H1 (cell line): ENCODE measurements around the gene ZNF414. TPM values are rescaled to one million over a fixed set of nuclear protein-coding genes. Genes with fewer than 3 reads are reported as not detected.

Source experiments
- BACH1 ChIP-seq: IDR thresholded peaks from 2 replicates; pipeline ENCODE4 v1.6.1; 2012; ENCODE audit warnings: low read length, improper control_type of control experiment
- NANOG ChIP-seq: IDR thresholded peaks from 2 replicates; pipeline ENCODE4 v1.6.1; 2011; ENCODE audit warnings: low read length, low read depth, mild to moderate bottlenecking, inconsistent platforms; ENCODE audit not compliant: insufficient read depth, poor library complexity, severe bottlenecking
- polyA plus RNA-seq, 7 experiments: library from polyadenylated mRNA; depleted of rRNA in 3 of 7; stranded (reverse) in 5 of 7; unstranded in 2 of 7; fragments of >200 nt in 5 of 7; fragments of 200-250 nt in 2 of 7; gene quantifications; 1 replicate in 5 of 7; 2 replicates in 1 of 7; 4 replicates in 1 of 7; pipeline versions ENCODE4 v1.2.1 to v1.2.3, GENCODE V29; 2011 to 2013; ENCODE audit warnings: missing spikeins in 2 of 7, mixed read lengths in 2 of 7
- total RNA-seq: library from RNA; stranded (reverse); fragmentation: NEBNext Ultra II Directional; extraction: Animal tissue kit (Norgen Biotek cat#: 25700); gene quantifications from 2 replicates; pipeline ENCODE4 v1.2.1, GENCODE V29; 2021

The ZNF414 gene
- total and polyA plus RNA-seq, 2 of the 8 experiments (the other 6 are each of a cell fraction or from before 2014, with no cell fraction given): 9.7 to 26.8 TPM

DNA sequence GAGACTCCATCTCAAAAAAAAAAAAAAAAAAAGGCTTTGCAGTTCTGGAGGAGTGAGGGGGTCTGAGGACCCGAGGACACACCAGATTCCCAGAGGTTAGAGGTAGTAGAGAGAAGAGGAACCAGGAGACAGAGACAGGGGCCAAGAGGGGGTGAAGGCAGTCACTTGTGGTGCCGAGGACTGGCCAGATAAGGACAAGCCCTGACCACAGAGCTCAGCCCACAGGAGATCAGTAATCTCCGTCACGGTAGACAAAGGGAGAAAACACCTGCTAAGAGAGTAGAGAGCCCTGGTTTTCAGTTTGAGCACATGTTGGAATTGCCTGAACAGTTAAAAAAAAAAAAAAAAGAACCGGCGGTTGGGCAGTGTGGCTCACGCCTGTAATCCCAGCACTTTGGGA is 9.8 kb downstream of the ZNF414 start (continued):
- TF ChIP-seq NANOG: no peak
- no peak for TF ChIP-seq BACH1
